Fibroblast of lung (primary cell): ENCODE measurements around the gene TNK2. TPM values are rescaled to one million over a fixed set of nuclear protein-coding genes. Genes with fewer than 3 reads are reported as not detected.

Source experiments
- DNase-seq, 2 donors: peaks; one replicate each; pipeline versions ENCODE4 v3.0.0 to v3.0.0-alpha.2; 2010; ENCODE audit warnings: low read depth in 2 of 2
- H2AFZ ChIP-seq: 2 replicates; pipeline ENCODE4 v1.5.1; 2012; ENCODE audit warnings: low read length, control low read depth, inconsistent platforms
- H3K27ac ChIP-seq: 2 replicates; pipeline ENCODE4 v1.5.1; 2011; ENCODE audit warnings: low read length, control low read depth; ENCODE audit not compliant: insufficient read depth
- H3K27me3 ChIP-seq: 2 replicates; pipeline ENCODE4 v1.5.1; 2011; ENCODE audit warnings: mild to moderate bottlenecking, low read length; ENCODE audit not compliant: control insufficient read depth, insufficient read depth
- H3K36me3 ChIP-seq: 2 replicates; pipeline ENCODE4 v1.5.1; 2011; ENCODE audit warnings: low read length; ENCODE audit not compliant: control insufficient read depth, insufficient read depth
- H3K4me1 ChIP-seq: 2 replicates; pipeline ENCODE4 v1.5.1; 2011; ENCODE audit warnings: low read length; ENCODE audit not compliant: control insufficient read depth, insufficient read depth; ENCODE audit errors: extremely low read depth
- H3K4me2 ChIP-seq: 2 replicates; pipeline ENCODE4 v1.5.1; 2011; ENCODE audit warnings: low read length, control low read depth; ENCODE audit not compliant: insufficient read depth; ENCODE audit errors: extremely low read depth
- H3K4me3 ChIP-seq, 4 experiments: fragments of 200-600 bp in 1 of 4; sonication (generic) in 1 of 4; replicated peaks in 1 of 4; 2 replicates each; pipeline ENCODE4 v1.5.1; 2011 to 2016; ENCODE audit warnings: low read length in 4 of 4, low read depth in 3 of 4, mild to moderate bottlenecking in 3 of 4, control low read depth in 2 of 4, inconsistent platforms in 1 of 4, mixed read lengths in 1 of 4; ENCODE audit not compliant: insufficient read depth in 1 of 4; ENCODE audit errors: control extremely low read depth in 1 of 4
- H3K79me2 ChIP-seq: 2 replicates; pipeline ENCODE4 v1.5.1; 2012; ENCODE audit warnings: mild to moderate bottlenecking, low read length, inconsistent platforms; ENCODE audit not compliant: control insufficient read depth, insufficient read depth
- H3K9ac ChIP-seq: 2 replicates; pipeline ENCODE4 v1.5.1; 2011; ENCODE audit warnings: mild to moderate bottlenecking, low read length, control low read depth; ENCODE audit not compliant: insufficient read depth
- H3K9me3 ChIP-seq: 2 replicates; pipeline ENCODE4 v1.5.1; 2012; ENCODE audit warnings: low read depth, low read length; ENCODE audit not compliant: control insufficient read depth, insufficient read depth
- H4K20me1 ChIP-seq: 2 replicates; pipeline ENCODE4 v1.5.1; 2011; ENCODE audit warnings: low read length; ENCODE audit not compliant: control insufficient read depth, insufficient read depth; ENCODE audit errors: extremely low read depth
- CTCF ChIP-seq, 2 donors: IDR thresholded peaks in 1 of 2; conservative IDR thresholded peaks in 1 of 2; 1 replicate in 1 of 2; 2 replicates in 1 of 2; pipeline ENCODE4 v1.5.1; 2011 to 2012; ENCODE audit warnings: low read length in 2 of 2, control low read depth in 1 of 2, inconsistent platforms in 1 of 2, low read depth in 1 of 2, mild to moderate bottlenecking in 1 of 2
- EZH2 ChIP-seq: IDR thresholded peaks from 2 replicates; pipeline ENCODE4 v1.5.1; 2012; ENCODE audit warnings: low read length, control low read depth, mild to moderate bottlenecking; ENCODE audit errors: missing control alignments
- polyA plus RNA-seq, 2 donors: library from polyadenylated mRNA; depleted of rRNA in 1 of 2; stranded (reverse) in 1 of 2; unstranded in 1 of 2; fragments of >200 nt; gene quantifications; 2 replicates each; pipeline ENCODE4 v1.2.1, GENCODE V29; 2011 to 2012; ENCODE audit warnings: missing spikeins in 1 of 2
- total RNA-seq: library from RNA; depleted of rRNA; stranded (reverse); fragments of >200 nt; gene quantifications from 2 replicates; pipeline ENCODE4 v1.2.1, GENCODE V29; 2014

Gene TNK2
- total and polyA plus RNA-seq, 2 donors (not counting 1 experiment from before 2014, with no cell fraction given) = 2.5 to 10.7 TPM

GRCh38 chr3:195849322-195850074, 58.9 kb downstream of the TNK2 start:
- Histone ChIP-seq H3K27me3 (no peaks in the 10 kb centered on the region), H3K9ac (no peak overlapping the region), H2AFZ (no peak overlapping the region), H3K79me2 (no peaks in the 10 kb centered on the region), H3K27ac (no peak overlapping the region), H3K4me3 (no peak overlapping the region), H4K20me1 (no peaks in the 10 kb centered on the region), H3K4me1 (no peaks in the 10 kb centered on the region), H3K9me3 (no peaks in the 10 kb centered on the region), H3K36me3 (no peaks in the 10 kb centered on the region), H3K4me2 (no peak overlapping the region)
- no peak for DNase-seq
- TF ChIP-seq CTCF (conservative IDR thresholded peaks at IDR 0.05 in 1 of 2, IDR thresholded peaks at IDR 0.05 in 1 of 2; ENCODE audit: low read depth in 1 of 2, low read length in 2 of 2) (no peak), EZH2 (no peak)

- H2AFZ ChIP-seq = no peak overlapping the region
- H3K4me1 ChIP-seq = no peaks in the 10 kb centered on the region
- H4K20me1 ChIP-seq = no peaks in the 10 kb centered on the region
- TF ChIP-seq CTCF (conservative IDR thresholded peaks at IDR 0.05 in 1 of 2, IDR thresholded peaks at IDR 0.05 in 1 of 2; ENCODE audit: low read depth in 1 of 2, low read length in 2 of 2) (no peak), EZH2 (no peak)
- no peaks in the 10 kb centered on the region for H3K9me3 ChIP-seq
- H3K27ac ChIP-seq = no peak overlapping the region
- no peak overlapping the region for H3K4me2 ChIP-seq
- H3K79me2 ChIP-seq = no peaks in the 10 kb centered on the region
- H3K4me3 ChIP-seq = no peak overlapping the region
- H3K27me3 ChIP-seq = no peaks in the 10 kb centered on the region
- DNase-seq = peak; percentile 60 to 73
- no peak overlapping the region for H3K9ac ChIP-seq
- H3K36me3 ChIP-seq = no peaks in the 10 kb centered on the region
Measured at GRCh38 chr3:195847055-195847950, 61.0 kb downstream of the TNK2 start.

DNA sequence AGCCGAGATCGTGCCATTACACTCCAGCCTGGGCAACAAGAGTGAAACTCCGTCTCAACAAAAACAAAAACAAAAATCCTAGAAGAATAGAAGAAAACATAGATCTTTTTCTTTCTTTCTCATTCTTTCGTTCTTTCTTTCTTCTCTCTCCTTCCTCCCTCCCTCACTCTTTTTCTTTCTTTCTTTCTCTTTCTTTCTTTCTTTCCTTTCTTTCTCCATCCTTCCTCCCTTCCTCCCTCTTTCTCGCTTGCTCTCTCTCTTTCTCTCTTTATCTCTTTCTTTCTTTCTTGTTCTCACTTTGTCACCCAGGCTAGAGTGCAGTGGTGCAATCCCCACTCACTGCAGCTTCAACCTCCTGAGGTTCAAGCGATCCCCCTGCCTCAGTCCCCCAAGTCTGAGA, 62.9 kb downstream of the TNK2 start:
- H3K27ac ChIP-seq = no peak overlapping the region
- no peak for TF ChIP-seq EZH2
- TF ChIP-seq CTCF (conservative IDR thresholded peaks at IDR 0.05 in 1 of 2, IDR thresholded peaks at IDR 0.05 in 1 of 2; ENCODE audit: low read depth in 1 of 2, low read length in 2 of 2) = no peak
- no peaks in the 10 kb centered on the region for H3K4me1 ChIP-seq
- no peak for DNase-seq
- no peaks in the 10 kb centered on the region for H3K9me3 ChIP-seq
- no peaks in the 10 kb centered on the region for H3K27me3 ChIP-seq
- no peak overlapping the region for H3K9ac ChIP-seq
- H3K79me2 ChIP-seq = no peaks in the 10 kb centered on the region
- H3K4me2 ChIP-seq = no peak overlapping the region
- H3K4me3 ChIP-seq = no peak overlapping the region
- H4K20me1 ChIP-seq = no peaks in the 10 kb centered on the region
- no peaks in the 10 kb centered on the region for H3K36me3 ChIP-seq
- H2AFZ ChIP-seq = no peak overlapping the region
